ENCODE results near the gene HMCES. TPM values are rescaled to one million over a fixed set of nuclear protein-coding genes. Genes with fewer than 3 reads are reported as not detected.

Gene HMCES
- total and polyA plus RNA-seq, 2 of the 13 experiments (the other 11 are each of a cell fraction or from before 2014, with no cell fraction given), result 16.1 to 37.5 TPM

DNA sequence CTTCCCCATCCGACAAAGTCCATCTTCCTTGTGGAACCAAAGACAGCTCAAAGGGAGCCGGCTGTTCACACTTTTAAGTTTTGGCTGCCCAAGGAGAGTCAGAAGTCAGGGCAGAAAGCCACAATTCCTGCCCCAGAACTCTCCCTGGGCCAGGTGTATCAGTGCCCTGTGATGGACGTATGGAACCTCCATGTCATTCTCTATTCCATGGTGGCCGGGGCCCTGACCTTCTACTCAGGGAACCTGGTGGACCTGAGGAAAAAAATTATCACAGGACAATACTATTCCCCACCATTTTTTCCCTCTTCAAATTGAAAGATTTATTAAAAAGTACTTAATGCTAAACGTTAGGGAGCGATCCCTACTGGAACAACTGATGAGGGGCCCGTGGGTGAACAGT lies 66.6 kb downstream of the HMCES start (continued):
- no peak for TF ChIP-seq RBM39 (IDR thresholded peaks at IDR 0.05; ENCODE audit: low read depth, low read length, poor library complexity, severe bottlenecking)
- TF ChIP-seq, protein P1, sequence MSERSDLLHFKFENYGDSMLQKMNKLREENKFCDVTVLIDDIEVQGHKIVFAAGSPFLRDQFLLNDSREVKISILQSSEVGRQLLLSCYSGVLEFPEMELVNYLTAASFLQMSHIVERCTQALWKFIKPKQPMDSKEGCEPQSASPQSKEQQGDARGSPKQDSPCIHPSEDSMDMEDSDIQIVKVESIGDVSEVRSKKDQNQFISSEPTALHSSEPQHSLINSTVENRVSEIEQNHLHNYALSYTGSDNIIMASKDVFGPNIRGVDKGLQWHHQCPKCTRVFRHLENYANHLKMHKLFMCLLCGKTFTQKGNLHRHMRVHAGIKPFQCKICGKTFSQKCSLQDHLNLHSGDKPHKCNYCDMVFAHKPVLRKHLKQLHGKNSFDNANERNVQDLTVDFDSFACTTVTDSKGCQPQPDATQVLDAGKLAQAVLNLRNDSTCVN (CRISPR knock-in tag; IDR thresholded peaks at IDR 0.05; ENCODE audit: borderline replicate concordance), result no peak
- TF ChIP-seq TAF1 (CRISPR knock-in tag; IDR thresholded peaks at IDR 0.05), result no peak
- no peak for TF ChIP-seq IRF2 (CRISPR knock-in tag; IDR thresholded peaks at IDR 0.05)
- no peak for TF ChIP-seq NFRKB (IDR thresholded peaks at IDR 0.05)
- TF ChIP-seq NFKB2 (CRISPR knock-in tag; IDR thresholded peaks at IDR 0.05; ENCODE audit: borderline replicate concordance), result no peak
- TF ChIP-seq ZNF530 (CRISPR knock-in tag; IDR thresholded peaks at IDR 0.05; ENCODE audit: low read depth), result no peak
- no peak for TF ChIP-seq IKZF4 (CRISPR knock-in tag; IDR thresholded peaks at IDR 0.05; ENCODE audit: borderline replicate concordance, low read depth, not compliant biosample characterization)
- no peak for TF ChIP-seq ZNF274 (CRISPR knock-in tag; IDR thresholded peaks at IDR 0.05)

DNA sequence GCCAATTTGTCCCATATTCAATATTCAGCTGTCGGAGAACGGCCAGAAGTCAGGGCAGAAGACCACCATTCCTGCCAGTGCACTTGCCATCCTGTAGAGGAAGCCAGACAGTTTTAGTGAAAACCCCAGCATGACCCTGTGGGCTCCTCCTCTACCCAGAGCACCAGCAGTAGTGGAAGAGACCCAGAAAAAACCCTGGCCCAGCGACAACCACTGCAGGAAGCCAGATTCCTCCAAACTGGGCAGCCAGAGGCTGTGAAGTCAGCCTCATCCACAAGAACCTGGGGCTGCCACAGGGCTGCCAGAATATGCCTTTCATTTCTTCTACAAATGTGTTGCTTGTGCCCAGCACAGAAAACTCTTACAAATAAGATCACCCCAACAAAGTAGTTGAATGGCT lies 67.3 kb downstream of the HMCES start:
- no peaks in the 10 kb centered on the region for H4K20me1 ChIP-seq (ENCODE audit: insufficient read depth, low read length)
- 43% methylated on average over 2 of the region's 3 CpGs for WGBS (ENCODE audit: low lambda C conversion rate)
- H3K9me3 ChIP-seq (ENCODE audit: low read length), result no peaks in the 10 kb centered on the region
- DNase-seq (ENCODE audit: low spot score) (no peak), FAIRE-seq (no peak), ATAC-seq (no peak)
- in situ Hi-C loops (cut with HindIII; ENCODE audit: extremely low pct_ligation_motif_present, low pct_unique_long_range_greater_than_20kb), result no loop called here
- H3K4me3 ChIP-seq (replicated peaks in 1 of 3; ENCODE audit: insufficient read depth in 1 of 3, low read depth in 2 of 3, low read length in 3 of 3), result no peak overlapping the region
- peaks cover 0 to 32% of the 10 kb centered on the region in 2 experiments; a peak in 2 of 5 replicates for H3K27me3 ChIP-seq (ENCODE audit: control insufficient read depth in 1 of 2, insufficient read depth in 2 of 2, low read length in 2 of 2)
- H2AFZ ChIP-seq (ENCODE audit: low read length), result no peak overlapping the region
- ChIA-PET CTCF (ENCODE audit: low intra/inter-chr PET ratio, low total read pairs) (no interaction called here), POLR2A (no interaction called here)
- no peak overlapping the region for H3K4me2 ChIP-seq (ENCODE audit: low read depth, low read length)
- intact Hi-C loops (cut with micrococcal nuclease; ENCODE audit: unreplicated experiment), result no loop called here
- TF ChIP-seq SSRP1 (CRISPR knock-in tag; IDR thresholded peaks at IDR 0.05) (no peak), ZNF326 (CRISPR knock-in tag; IDR thresholded peaks at IDR 0.05; ENCODE audit: borderline replicate concordance) (no peak), FOXK2 (IDR thresholded peaks at IDR 0.05) (no peak), ELF1 (CRISPR knock-in tag; IDR thresholded peaks at IDR 0.05) (no peak), STAG1 (CRISPR knock-in tag; IDR thresholded peaks at IDR 0.05) (no peak), KLF9 (CRISPR knock-in tag; IDR thresholded peaks at IDR 0.05; ENCODE audit: low read depth) (no peak), ZFP36L2 (CRISPR knock-in tag; IDR thresholded peaks at IDR 0.05) (no peak), ZNF225 (CRISPR knock-in tag; IDR thresholded peaks at IDR 0.05) (no peak), TBL1XR1 (IDR thresholded peaks at IDR 0.05; ENCODE audit: borderline replicate concordance, low read length, partially characterized antibody) (no peak), SP2 (CRISPR knock-in tag; IDR thresholded peaks at IDR 0.05) (no peak), ZNF737 (CRISPR knock-in tag; IDR thresholded peaks at IDR 0.05; ENCODE audit: borderline replicate concordance) (no peak)
- TF ChIP-seq, protein P2, sequence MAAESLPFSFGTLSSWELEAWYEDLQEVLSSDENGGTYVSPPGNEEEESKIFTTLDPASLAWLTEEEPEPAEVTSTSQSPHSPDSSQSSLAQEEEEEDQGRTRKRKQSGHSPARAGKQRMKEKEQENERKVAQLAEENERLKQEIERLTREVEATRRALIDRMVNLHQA (CRISPR knock-in tag; IDR thresholded peaks at IDR 0.05), result no peak
- TF ChIP-seq, protein P3, sequence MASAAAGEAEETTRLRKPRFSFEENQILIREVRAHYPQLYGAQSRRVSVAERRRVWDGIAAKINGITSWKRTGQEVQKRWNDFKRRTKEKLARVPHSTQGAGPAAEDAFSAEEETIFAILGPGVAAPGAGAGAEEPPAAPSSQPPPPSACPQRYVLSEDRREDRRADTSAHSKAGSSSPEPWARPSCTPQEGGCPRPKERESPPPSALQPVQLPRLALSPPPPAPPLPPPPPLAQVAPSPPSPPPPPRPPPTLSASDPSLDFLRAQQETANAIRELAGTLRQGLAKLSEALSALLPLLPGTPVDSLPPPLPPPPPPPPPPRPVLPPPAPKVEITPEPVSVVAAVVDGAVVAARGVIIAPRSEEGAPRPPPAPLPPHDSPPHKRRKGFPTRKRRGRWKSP (CRISPR knock-in tag; IDR thresholded peaks at IDR 0.05), result no peak
- H3K36me3 ChIP-seq (replicated peaks in 1 of 2; ENCODE audit: control insufficient read depth in 1 of 2, insufficient read depth in 2 of 2, low read length in 2 of 2), result no peaks in the 10 kb centered on the region
- peaks cover 63% of the 10 kb centered on the region for H3K4me1 ChIP-seq (ENCODE audit: insufficient read depth, low read length)
- H3K9ac ChIP-seq (ENCODE audit: insufficient read depth, low read depth, low read length), result no peak overlapping the region
- no peak overlapping the region for H3K27ac ChIP-seq (ENCODE audit: extremely low read length, insufficient read depth, low read length)
- H3K79me2 ChIP-seq (ENCODE audit: insufficient read depth, low read length), result no peaks in the 10 kb centered on the region
- no TSS peak for BruUV-seq (replicated peaks)
